Measurements from ENCODE around the gene PARP12.

GRCh38 chr7:140025814-140026433 lies 36.8 kb downstream of the PARP12 start:
- TF ChIP-seq, protein P1, sequence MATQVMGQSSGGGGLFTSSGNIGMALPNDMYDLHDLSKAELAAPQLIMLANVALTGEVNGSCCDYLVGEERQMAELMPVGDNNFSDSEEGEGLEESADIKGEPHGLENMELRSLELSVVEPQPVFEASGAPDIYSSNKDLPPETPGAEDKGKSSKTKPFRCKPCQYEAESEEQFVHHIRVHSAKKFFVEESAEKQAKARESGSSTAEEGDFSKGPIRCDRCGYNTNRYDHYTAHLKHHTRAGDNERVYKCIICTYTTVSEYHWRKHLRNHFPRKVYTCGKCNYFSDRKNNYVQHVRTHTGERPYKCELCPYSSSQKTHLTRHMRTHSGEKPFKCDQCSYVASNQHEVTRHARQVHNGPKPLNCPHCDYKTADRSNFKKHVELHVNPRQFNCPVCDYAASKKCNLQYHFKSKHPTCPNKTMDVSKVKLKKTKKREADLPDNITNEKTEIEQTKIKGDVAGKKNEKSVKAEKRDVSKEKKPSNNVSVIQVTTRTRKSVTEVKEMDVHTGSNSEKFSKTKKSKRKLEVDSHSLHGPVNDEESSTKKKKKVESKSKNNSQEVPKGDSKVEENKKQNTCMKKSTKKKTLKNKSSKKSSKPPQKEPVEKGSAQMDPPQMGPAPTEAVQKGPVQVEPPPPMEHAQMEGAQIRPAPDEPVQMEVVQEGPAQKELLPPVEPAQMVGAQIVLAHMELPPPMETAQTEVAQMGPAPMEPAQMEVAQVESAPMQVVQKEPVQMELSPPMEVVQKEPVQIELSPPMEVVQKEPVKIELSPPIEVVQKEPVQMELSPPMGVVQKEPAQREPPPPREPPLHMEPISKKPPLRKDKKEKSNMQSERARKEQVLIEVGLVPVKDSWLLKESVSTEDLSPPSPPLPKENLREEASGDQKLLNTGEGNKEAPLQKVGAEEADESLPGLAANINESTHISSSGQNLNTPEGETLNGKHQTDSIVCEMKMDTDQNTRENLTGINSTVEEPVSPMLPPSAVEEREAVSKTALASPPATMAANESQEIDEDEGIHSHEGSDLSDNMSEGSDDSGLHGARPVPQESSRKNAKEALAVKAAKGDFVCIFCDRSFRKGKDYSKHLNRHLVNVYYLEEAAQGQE (IDR thresholded peaks at IDR 0.05; ENCODE audit: insufficient read depth in 1 of 2, low read depth in 2 of 2, low read length in 2 of 2): no peak
- TF ChIP-seq POLR2AphosphoS5 (IDR thresholded peaks at IDR 0.05; ENCODE audit: low read depth, low read length) (no peak), SIN3A (IDR thresholded peaks at IDR 0.05; ENCODE audit: borderline replicate concordance, insufficient read depth, low read length) (no peak), FOXP2 (optimal IDR thresholded peaks at IDR 0.05; ENCODE audit: borderline replicate concordance, extremely low read depth, extremely low read length, insufficient read depth) (no peak), TAF1 (IDR thresholded peaks at IDR 0.05; ENCODE audit: borderline replicate concordance, insufficient read depth, low read length) (no peak)

Measured in PFSK-1 (cell line).